GM19395 (cell line): ENCODE data around the gene IDNK.
"Not testable (repeated sequence)": the region's sequence is repeated elsewhere in the genome, so short reads cannot be mapped to it uniquely, and the experiment has no call there.

ENCODE experiments used
- ATAC-seq: cut with Tn5 transposase; IDR thresholded peaks from one replicate; pipeline ENCODE4 v1.9.1; 2021; ENCODE audit warnings: mild to moderate bottlenecking, moderate library complexity; ENCODE audit not compliant: unreplicated experiment

IDNK gene

DNA sequence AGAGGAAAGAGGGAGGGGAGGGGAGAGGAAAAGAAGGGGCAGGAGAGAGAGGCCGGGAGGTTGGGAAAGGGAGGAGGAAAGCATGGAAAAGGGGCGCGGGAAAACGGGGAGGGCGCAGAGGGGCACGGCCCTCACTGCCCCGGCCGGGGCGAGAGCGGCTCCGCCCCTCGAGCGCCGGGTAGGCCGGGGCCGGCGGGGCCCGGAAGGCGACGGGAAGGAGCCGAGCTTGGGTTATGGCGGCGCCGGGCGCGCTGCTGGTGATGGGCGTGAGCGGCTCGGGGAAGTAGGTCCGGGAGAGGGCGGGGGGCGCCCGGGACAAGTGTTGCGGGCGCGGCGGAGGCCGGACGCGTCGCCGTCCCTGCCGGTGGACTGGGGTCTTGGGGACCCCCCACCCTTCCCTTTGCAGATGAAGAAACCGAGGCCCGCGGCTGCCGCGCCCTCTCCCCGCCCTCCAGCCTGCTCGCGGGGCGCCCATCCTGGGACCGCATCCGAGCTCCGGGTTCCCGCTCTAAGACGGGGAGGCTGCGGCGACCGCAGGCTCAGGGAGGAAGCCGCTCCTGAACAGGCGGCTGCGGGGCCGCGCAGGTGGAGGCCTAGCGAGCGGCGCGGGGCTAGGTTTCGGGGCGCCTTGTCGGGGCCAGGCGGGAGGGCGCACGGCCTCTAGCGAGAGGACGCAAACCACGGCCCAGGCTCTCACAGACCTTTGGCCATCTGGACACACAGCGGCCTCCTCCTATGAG lies at the start of gene IDNK:
Gene IDNK (plus strand): TSS at position 205 of the 740 bp plus-strand sequence. CDS start 29 bp downstream, at position 234.
- peak; percentile 78 for ATAC-seq

DNA sequence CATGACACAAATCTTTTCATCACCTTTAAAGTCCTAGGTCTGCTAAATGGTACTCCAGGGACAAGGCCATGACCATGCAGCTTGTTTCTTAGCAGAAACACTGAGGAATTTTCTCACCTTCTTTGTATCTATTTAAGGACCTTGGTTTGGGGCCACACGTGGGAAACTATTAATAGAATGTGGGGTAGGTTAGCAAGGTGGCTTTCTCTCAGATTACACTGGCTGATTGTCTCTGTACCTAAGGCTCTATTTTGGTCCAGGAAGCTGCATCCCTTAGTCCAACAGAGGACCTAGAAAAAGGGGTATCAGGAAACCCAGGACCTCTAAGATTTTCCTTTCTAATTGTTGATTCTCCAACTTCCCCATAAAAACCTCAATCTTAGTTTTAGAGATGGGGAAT lies 48.5 kb upstream of the IDNK start:
- no peak for ATAC-seq

DNA sequence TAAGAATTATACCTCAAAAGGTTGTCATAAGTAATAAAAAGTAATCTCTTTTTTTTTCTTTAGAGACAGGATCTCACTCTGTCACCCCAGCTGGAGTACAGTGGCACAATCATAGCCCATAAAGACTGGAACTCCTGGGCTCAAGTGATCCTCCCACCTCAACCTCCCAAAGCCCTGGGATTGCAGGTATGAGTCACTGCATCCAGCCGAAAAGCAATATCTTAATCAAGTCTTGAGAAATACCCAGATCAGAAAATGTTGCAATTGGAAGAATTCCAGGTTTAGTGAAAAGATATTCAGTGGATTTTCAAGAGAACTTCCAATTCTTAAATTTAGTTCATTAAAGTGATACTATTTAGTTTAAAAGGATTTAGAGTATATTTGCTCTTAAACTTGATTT lies 40.9 kb upstream of the IDNK start:
- ATAC-seq, result no peak

DNA sequence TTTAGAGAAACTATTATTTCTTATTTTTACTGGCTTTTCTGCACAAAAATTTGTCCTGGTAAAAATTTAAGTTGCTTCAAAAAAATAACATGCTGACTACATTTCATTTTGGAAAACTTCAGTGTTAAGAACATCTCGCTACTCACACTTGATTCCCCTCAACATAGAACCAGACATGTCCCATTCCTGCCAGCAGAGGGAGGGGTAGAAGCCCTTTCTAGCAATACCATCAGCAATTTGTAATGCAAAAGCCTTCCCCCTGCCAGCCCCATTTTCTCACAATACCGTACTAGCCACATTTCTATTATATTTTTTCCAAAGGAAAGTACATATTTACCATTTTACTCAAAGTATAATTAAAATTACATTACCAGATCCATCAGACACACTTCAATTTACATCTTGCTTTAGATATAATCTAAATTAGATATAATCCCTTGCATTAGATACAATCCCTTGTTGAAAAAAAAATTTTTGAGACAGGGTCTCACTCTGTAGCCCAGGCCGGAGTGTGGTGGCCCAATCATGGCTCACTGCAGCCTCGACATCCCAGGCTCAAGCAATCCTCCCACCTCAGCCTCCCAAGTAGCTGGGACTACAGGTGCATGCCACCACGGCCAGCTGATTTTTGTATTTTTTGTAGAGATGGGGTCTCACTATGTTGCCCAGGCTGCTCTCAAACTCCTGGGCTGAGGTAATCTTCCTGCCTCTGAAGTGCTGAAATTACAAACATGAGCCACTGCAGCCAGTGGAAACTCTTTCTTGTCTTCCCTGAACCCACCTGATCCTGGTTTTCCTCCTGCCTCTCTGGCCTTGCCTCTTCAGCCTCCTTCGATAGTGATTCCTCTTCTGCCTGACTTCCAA lies 39.6 kb upstream of the IDNK start:
- ATAC-seq, result peak; percentile 73

DNA sequence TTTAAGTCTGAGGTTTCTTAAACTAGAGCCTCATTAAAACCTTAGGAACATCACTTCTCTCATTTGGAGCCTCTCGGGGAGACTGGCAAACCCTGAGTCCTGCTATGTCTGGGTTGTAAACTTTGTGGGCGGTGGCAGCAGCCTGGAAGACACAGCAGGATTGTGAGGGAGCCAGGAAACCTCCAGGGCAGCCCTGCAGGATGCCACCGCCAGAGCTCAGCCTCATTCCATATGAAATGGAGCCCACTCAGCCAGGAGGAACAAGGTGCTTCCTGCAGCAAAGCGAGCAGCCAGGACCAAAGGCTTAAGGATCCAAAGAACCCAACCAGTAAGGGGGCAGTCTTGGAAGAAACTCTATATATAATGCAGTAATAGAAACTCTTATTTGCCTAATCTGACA lies 37.9 kb upstream of the IDNK start:
- no peak for ATAC-seq

DNA sequence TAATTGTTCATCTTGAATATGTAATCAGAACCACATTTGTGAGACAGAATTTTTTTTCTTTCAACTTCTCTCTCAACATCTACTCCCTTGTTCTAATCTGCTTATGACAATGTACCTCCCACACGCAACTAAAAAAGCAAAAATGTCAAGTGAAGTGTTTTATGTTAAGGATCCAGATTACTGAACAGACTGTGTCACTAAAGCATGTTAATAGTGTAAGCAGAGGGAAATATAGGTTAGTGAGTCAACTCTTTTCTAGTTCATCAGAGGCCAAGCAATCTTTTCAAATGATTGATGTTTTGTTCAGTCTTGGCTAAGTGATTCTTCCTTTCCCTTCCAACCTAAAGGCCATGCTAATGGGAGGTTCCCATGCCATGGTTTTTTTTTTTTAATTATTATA lies 34.7 kb upstream of the IDNK start:
- ATAC-seq, result no peak

DNA sequence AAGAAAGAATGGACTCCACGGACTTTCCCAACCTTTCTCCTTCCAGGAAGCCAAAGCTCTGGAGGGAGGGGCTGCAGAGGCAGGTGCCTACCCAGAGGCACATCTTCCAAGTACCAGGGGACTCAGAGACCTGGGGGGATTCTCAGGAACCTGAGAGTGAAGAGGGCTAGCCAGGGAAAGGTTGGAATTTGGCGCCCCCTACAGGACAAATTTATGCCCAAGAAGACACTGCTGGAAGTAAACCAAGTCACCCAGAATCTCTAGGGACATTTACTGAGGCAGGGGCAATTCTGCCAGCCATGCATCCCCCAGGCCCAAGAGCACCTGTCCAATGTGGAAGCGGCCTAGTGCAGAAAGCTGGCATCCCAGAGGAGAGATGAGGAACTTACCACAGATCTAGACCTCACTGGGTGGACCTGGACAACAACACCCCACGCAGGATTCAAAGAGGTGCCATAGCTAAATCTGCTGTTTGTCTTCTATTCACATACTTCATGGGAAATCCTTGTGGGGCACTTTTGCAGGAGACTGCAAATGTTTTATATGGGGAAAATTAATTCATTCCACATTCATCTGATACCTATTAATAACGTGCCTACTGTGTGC lies 25.9 kb upstream of the IDNK start:
- ATAC-seq, result no peak

DNA sequence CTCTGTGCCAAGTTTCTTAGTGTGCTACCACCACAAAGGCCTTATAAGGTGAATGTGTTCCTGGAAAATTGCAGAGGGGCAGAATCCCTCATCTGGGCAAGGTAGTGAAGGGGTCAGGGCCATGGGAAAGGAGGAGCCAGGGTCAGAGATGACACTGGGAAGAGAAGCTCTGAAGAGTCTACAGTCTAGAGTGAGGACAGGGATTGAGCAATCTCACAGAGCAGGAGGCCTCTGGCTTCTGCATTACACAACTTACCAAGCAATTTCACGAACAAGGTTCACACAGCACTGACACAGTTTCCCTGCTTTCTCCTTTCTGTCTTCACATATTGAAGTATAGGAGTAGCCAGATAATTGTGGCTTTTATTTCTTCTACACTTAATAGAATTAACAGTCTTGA lies 24.5 kb upstream of the IDNK start:
- no peak for ATAC-seq

DNA sequence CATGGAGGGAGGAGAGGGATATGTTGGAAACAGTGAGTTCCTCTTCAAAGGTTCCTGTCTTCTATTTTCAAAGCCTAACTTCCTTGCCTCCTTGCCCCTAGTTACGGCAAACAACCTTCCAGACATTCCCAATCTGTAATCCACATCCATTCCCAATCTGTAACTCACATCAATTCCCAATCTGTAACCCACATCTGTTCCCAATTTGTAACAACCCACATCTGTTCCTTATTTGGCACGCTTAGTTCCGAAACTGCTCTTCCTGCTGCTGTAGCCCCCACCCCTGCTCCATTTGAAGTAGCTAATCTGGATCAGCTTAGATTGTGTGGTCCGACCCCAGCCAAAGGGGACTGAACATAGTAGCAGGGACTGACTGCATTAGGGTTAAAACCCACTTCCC lies 23.9 kb upstream of the IDNK start:
- no peak for ATAC-seq

DNA sequence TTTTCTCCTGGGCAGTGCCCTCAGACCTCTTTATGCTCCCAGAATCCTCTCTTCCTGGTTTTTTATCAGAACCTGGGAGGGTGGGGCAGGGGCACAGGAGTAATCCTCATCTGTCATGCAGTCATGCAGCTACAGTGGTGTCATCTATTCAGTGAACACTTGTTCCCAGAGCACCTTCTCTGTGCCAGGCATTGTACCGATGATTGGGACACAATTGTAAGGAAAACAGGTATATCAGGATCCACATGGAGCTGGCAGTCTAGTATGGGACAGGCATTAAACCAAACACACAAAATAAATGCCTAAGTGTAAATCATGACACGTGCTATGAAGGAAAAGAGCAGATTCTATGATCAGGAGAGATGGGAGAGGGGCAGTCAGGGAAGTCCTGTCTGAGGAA lies 21.5 kb upstream of the IDNK start:
- no peak for ATAC-seq

DNA sequence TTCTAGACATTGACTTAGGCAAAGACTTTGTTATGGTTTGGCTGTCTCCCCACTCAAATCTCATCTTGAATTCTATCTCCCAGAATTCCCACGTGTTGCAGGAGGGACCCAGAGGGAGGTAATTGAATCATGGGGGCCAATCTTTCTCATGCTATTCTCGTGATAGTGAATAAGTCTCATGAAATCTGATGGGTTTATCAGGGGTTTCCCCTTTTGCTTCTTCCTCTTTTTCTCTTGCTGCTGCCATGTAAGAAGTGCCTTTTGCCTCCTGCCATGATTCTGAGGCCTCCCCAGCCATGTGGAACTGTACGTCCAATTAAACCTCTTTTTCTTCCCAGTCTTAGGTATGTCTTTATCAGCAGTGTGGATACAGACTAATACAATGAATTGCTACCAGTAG lies 15.3 kb upstream of the IDNK start:
- ATAC-seq, result not testable (repeated sequence)

DNA sequence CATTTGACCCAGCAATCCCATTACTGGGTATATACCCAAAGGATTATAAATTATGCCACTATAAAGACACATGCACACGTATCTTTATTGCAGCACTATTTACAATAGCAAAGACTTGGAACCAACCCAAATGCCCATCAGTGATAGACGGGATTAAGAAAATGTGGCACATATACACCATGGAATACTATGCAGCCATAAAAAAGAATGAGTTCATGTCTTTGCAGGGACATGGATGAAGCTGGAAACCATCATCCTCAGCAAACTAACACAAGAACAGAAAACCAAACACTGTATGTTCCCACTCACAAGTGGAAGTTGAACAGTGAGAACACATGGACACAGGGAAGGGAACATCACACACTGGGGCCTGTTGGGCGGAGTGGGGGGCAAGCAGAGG lies 9.6 kb upstream of the IDNK start:
- ATAC-seq, result not testable (repeated sequence)

DNA sequence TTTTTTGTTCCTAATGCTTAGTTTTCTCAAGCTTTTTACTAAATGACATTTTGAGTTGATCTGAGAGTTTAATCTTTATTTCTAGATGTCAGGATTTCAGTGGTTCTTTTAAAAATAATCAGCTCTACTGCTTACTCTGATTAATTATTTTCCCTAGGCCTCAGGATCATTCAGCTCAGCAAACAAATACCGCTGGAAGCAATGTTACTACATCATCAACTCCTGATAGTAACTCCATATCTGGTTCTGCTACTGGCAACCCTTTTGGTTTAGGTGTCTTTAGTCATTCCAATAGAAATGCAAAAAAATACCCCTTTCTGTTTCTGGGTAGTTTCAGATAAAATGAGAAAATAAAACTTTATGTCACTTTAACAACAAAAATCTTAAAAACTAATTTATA lies 5.6 kb upstream of the IDNK start:
- no peak for ATAC-seq

DNA sequence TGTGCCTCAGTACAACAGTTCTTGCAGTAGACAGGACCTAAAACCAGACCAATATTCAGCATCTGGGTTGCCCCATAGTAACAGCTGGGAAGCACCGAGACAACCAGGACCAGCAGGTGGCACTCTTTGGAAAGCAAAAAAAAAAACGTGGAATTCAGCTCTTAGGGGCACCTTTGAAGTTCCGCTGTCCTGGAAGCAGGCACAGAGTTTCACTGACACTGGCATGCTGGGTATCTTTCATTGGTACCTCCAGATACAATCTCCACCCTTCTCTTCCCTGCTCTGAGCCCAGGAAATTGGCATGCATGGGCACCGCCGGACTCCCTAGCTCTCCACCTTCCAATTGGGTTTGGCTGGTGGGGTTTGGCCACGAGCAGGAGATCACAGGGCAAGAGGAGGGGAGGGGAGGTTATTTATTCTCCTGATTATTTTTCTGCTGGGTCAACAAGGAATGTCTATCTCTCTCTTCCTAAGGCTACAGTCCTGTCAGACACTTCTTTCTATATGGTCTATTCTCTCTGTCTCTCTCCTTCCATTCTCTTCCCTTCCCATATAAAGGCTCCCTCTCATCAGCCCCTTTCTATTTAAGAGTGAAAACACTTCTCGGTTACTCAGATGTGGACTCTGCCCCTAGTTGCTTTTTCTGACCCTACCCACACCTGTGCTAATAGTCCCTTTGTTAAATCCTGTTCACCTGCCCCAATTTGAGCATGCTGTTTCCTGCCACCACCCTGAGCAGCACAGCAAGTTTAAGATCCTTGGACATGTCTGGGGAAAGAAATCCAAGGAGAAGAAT lies 1.9 kb upstream of the IDNK start:
- ATAC-seq, result peak; percentile 27

DNA sequence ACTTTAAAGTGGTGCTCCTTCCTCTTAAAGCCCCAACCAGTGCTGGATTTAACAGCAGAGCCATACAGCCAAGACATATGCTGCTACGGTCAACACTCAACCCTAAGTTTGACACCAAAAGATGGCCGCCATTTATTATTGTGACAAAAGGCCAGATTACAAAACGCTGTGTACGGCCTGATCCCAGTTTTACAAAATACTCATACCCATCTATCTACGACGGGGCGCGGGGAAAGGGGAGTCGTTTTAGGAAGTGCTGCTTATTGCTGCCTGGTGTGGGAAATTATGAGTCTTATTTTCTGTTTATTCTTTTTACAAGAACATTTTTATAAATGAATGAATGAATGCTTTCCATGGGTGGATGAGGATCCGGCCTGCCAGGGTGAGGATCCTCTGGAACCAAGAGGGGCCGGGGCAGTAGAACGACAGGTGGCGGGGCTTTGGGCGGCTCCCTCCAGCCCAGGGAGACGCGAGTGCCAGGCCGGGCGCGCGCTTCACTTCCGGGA lies 457 bp upstream of the IDNK start:
- ATAC-seq, result peak; percentile 56

DNA sequence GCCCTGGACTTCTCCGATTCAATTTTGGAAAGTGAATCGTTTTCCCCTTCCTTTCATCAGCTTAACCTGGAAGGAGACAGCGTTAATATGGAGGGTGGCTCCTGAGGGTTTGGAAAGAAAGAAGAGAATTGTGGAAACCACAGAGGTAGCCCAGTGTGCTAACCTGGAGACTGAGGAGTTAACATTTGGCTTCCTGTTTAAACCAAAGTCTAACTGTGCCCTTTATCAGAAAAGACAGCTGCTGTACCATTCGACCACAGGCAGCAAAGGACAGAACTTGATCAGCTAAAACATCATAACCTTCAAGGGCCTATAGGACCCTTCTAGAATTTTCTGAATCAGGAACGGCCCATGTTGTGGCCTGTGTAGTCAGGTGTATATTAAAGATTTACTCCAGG lies 735 bp downstream of the IDNK start:
- ATAC-seq, result peak; percentile 35

DNA sequence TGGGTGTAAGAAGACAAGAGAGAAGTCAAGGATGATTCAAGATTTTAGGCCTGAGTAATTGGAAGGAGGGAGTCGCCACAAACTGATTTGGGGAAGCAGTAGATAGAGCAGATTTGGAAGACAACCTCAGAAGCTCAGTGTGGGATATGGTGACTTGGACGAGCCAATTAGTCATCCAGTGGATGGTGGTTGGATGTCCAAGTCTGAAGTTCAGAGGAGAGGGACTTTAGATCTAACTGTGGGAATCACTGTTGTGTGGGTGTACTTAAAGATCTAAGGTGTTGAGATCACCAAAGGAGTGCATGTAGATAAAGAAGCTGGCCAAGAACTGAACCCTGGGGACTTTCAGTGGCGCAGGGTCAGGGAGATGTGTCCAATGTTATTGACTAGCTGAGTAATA lies 2.2 kb downstream of the IDNK start:
- ATAC-seq, result no peak

DNA sequence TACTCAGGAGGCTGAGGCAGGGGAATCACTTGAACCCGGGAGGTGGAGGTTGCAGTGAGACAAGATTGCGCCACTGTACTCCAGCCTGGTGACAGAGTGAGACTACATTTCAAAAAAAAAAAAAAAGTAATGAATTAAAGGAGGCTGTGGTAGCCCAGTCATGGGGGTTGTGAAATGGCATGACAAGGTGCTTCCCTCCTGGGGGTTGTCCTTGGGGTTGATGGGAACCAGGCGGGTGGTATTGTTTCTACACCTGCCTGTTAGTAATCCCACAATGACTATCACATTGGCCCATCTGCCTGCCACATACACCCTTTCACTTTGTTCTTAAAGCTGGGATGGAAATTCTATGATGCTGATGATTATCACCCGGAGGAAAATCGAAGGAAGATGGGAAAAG lies 5.6 kb downstream of the IDNK start:
- no peak for ATAC-seq

DNA sequence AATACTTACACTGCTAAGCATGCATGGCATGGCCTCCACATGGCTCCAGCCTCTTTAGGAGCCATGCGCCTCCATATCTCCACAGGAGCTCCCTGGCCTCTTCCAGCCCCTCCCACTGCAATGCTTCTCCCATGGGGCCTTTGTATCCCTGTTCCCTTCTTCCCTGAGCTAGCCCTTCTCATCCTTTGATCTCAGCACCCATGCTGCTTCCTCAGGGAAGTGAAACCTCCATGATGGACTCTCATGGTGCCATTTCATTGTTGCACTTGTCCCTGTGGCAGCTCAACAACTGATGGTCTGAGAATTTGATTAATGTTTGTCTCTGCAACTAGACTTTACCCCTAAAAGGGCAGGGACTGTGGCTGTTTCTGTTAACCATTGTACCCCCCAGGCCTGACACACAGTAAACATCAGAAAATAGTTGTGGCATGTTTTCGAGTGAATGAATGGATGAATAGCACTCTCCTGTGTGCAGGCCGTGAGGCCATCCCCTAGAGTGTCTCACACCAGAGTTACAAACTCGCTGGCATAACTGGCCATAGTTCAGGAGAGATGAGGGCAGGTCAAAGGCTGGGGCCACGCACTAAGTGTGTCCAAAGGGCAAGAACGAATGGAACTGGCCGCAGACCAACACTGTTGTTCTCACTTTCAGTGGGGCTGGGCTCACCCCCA lies 6.6 kb downstream of the IDNK start:
- no peak for ATAC-seq

DNA sequence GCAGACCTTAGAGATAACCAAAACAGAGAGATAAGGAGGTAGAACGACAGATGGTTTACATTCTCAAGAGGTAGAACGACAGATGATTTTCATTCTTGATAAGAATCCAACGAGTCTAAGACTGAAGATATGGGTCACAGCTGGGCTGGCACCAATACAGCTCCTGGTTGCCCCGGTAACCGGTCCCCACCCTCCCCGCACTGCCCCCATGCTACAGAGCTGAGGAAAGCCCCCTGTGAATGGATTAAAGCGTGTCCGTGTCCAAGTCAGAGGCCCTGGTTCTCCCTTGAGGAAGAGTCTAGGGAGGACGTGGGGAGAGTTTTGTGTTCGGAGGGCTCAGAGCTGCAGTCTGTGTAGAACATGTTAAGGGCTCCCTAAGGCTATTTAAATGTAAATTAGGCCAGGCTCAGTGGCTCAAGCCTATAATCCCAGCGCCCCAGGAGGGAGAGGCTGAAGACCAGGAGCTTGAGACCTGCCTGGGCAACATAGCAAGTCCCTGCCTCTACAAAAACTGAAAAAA lies 8.1 kb downstream of the IDNK start:
- ATAC-seq, result no peak
